A673 (cell line): ENCODE results near the gene TGM2.

Source experiments
- EZH2 ChIP-seq: fragments of 200-600 bp; sonication (generic); IDR thresholded peaks from 2 replicates; pipeline ENCODE4 v1.6.1; 2017; ENCODE audit warnings: borderline replicate concordance, low read depth, mild to moderate bottlenecking, mixed read lengths, antibody characterized with exemption, low read length; ENCODE audit not compliant: poor library complexity, severe bottlenecking
- TF ChIP-seq, protein P1 (sequence below): fragments of 300-800, 200-600 bp; sonication (generic); conservative IDR thresholded peaks from 2 replicates; pipeline ENCODE4 v1.5.1; 2017; ENCODE audit warnings: low read depth, mild to moderate bottlenecking, antibody characterized with exemption, low read length, moderate library complexity, mixed read lengths

DNA sequence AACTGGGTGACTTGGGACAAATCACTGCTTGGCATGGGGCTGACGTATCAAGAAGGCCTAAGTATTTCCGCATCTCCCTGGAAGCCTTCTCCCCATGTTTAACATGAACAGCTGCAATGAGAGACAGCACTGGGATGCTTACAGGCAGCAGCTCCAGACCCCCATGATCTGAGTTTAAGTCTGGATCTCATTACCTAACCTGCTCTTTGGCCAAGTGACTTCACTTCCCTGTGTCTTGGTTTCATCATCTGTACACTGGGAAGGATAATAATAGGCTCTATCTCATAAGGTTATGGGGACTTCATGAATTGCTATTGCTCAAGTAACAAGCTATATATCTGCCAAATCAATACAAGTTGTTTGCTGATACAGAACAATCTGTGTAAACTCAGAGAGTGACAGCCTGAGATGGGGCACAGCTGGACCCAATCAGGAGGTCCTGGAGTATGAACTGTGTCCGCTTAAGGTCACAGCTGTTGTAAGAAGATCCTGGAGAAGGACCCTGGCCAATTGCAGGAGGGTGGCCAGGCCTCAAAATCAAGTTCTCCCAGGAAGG lies 56.0 kb downstream of the TGM2 start:
- TF ChIP-seq, protein P1, sequence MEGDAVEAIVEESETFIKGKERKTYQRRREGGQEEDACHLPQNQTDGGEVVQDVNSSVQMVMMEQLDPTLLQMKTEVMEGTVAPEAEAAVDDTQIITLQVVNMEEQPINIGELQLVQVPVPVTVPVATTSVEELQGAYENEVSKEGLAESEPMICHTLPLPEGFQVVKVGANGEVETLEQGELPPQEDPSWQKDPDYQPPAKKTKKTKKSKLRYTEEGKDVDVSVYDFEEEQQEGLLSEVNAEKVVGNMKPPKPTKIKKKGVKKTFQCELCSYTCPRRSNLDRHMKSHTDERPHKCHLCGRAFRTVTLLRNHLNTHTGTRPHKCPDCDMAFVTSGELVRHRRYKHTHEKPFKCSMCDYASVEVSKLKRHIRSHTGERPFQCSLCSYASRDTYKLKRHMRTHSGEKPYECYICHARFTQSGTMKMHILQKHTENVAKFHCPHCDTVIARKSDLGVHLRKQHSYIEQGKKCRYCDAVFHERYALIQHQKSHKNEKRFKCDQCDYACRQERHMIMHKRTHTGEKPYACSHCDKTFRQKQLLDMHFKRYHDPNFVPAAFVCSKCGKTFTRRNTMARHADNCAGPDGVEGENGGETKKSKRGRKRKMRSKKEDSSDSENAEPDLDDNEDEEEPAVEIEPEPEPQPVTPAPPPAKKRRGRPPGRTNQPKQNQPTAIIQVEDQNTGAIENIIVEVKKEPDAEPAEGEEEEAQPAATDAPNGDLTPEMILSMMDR = no peak
- TF ChIP-seq EZH2 = no peak
